HG03520 (cell line): ENCODE results near the gene RAB1B.

Experiments
- ATAC-seq: cut with Tn5 transposase; IDR thresholded peaks from one replicate; pipeline ENCODE4 v1.9.1; 2021; ENCODE audit warnings: mild to moderate bottlenecking, moderate library complexity; ENCODE audit not compliant: unreplicated experiment

RAB1B gene

GRCh38 chr11:66282468-66283455 lies 14.3 kb downstream of the RAB1B start:
- peak; percentile 80 for ATAC-seq

- no peak for ATAC-seq
These were observed 15.1 kb downstream of the RAB1B start for GRCh38 chr11:66283461-66284105.

GRCh38 chr11:66284526-66285078 lies 16.2 kb downstream of the RAB1B start:
- no peak for ATAC-seq

- no peak for ATAC-seq
These were observed 17.0 kb downstream of the RAB1B start for GRCh38 chr11:66285250-66285947.

GRCh38 chr11:66286699-66287098 lies 18.3 kb downstream of the RAB1B start:
- no peak for ATAC-seq

GRCh38 chr11:66287211-66287888 lies 18.9 kb downstream of the RAB1B start:
- ATAC-seq = no peak

GRCh38 chr11:66287889-66288670 lies 19.6 kb downstream of the RAB1B start:
- no peak for ATAC-seq

GRCh38 chr11:66288671-66289547 lies 20.5 kb downstream of the RAB1B start, which contains the start of gene YIF1A:
YIF1A (minus strand) TSS chr11:66289143; CDS start chr11:66288985, 158 bp downstream.
- ATAC-seq = peak; percentile 86

GRCh38 chr11:66289548-66290329 lies 21.3 kb downstream of the RAB1B start:
- peak; percentile 35 for ATAC-seq

GRCh38 chr11:66290330-66290621 lies 21.8 kb downstream of the RAB1B start:
- no peak for ATAC-seq

- ATAC-seq = no peak
These were observed 22.9 kb downstream of the RAB1B start for GRCh38 chr11:66291303-66291705.

GRCh38 chr11:66291706-66292542 lies 23.5 kb downstream of the RAB1B start, which contains the start of gene TMEM151A:
TMEM151A (plus strand) TSS chr11:66291894; CDS start chr11:66292014, 120 bp downstream.
- no peak for ATAC-seq

- ATAC-seq = no peak
These were observed 24.3 kb downstream of the RAB1B start for GRCh38 chr11:66292543-66293332.

GRCh38 chr11:66293352-66293751 lies 24.9 kb downstream of the RAB1B start:
- ATAC-seq = no peak

GRCh38 chr11:66293777-66294625 lies 25.6 kb downstream of the RAB1B start:
- no peak for ATAC-seq
